H1 (cell line): ENCODE data around the gene DNAJB7. TPM values are rescaled to one million over a fixed set of nuclear protein-coding genes. Genes with fewer than 3 reads are reported as not detected.

ENCODE experiments used
- CTCF ChIA-PET: fragments of 300-600 bp; sonication (Branson Sonifier 250); formaldehyde crosslinking; loops from one replicate; lab custom pipeline; 2021; ENCODE audit not compliant: partially characterized antibody; lab: Charles Lee
- POLR2A ChIA-PET: fragments of 300-600 bp; sonication (Branson Sonifier 250); formaldehyde crosslinking; loops from one replicate; lab custom pipeline; 2021; ENCODE audit warnings: inconsistent platforms; ENCODE audit not compliant: partially characterized antibody; lab: Charles Lee
- DNase-seq, 2 experiments: peaks; one replicate each; pipeline versions ENCODE4 v3.0.0 to v3.0.0-alpha.2; 2010 to 2022; ENCODE audit warnings: low spot score in 2 of 2, low read depth in 1 of 2, mixed read lengths in 1 of 2
- FAIRE-seq: peaks from 2 replicates; lab custom pipeline; 2011; peaks lifted over from hg19 to GRCh38; lab: Jason Lieb, UNC
- H2AFZ ChIP-seq: 2 replicates; pipeline ENCODE4 v1.8.1; 2012; ENCODE audit warnings: low read length, inconsistent platforms
- H2AK5ac ChIP-seq: 2 replicates; pipeline ENCODE4 v1.6.1; 2013; ENCODE audit warnings: low read depth, low read length
- H2BK120ac ChIP-seq: replicated peaks from 2 replicates; pipeline ENCODE3; 2013; ENCODE audit warnings: low read depth, low read length, inconsistent platforms
- H2BK12ac ChIP-seq: 2 replicates; pipeline ENCODE4 v1.6.1; 2013; ENCODE audit warnings: low read depth, low read length
- H2BK15ac ChIP-seq: 2 replicates; pipeline ENCODE4 v1.6.1; 2013; ENCODE audit warnings: low read length
- H2BK20ac ChIP-seq: 2 replicates; pipeline ENCODE4 v1.6.1; 2013; ENCODE audit warnings: low read length
- H2BK5ac ChIP-seq: 2 replicates; pipeline ENCODE4 v1.6.1; 2013; ENCODE audit warnings: low read depth, low read length
- H3K14ac ChIP-seq: 2 replicates; pipeline ENCODE4 v1.6.1; 2013; ENCODE audit warnings: inconsistent platforms; ENCODE audit not compliant: insufficient read length
- H3K18ac ChIP-seq: 2 replicates; pipeline ENCODE4 v1.6.1; 2013; ENCODE audit warnings: low read length; ENCODE audit errors: extremely low read depth
- H3K23ac ChIP-seq: 2 replicates; pipeline ENCODE4 v1.6.1; 2013; ENCODE audit warnings: inconsistent platforms; ENCODE audit not compliant: insufficient read length
- H3K23me2 ChIP-seq: 2 replicates; pipeline ENCODE4 v1.6.1; 2013; ENCODE audit warnings: low read depth, low read length
- H3K27ac ChIP-seq: 2 replicates; pipeline ENCODE4 v1.6.1; 2011; ENCODE audit warnings: low read depth, low read length, inconsistent platforms
- H3K27me3 ChIP-seq, 4 experiments: replicated peaks in 1 of 4; 1 replicate in 1 of 4; 2 replicates in 3 of 4; pipeline versions ENCODE4 v1.6.1 to v1.8.1; 2011 to 2013; ENCODE audit warnings: low read length in 3 of 4, mild to moderate bottlenecking in 3 of 4, inconsistent platforms in 2 of 4, mixed read lengths in 2 of 4, moderate library complexity in 1 of 4; ENCODE audit not compliant: control insufficient read depth in 3 of 4, insufficient read depth in 3 of 4; ENCODE audit errors: extremely low read depth in 1 of 4
- H3K36me3 ChIP-seq, 4 experiments: 2 replicates each; pipeline versions ENCODE4 v1.6.1 to v1.8.1; 2011 to 2013; ENCODE audit warnings: mild to moderate bottlenecking in 4 of 4, low read length in 3 of 4, moderate library complexity in 2 of 4, control low read depth in 1 of 4, inconsistent platforms in 1 of 4; ENCODE audit not compliant: insufficient read depth in 4 of 4, control insufficient read depth in 2 of 4
- H3K4ac ChIP-seq: replicated peaks from 2 replicates; pipeline ENCODE3; 2013; ENCODE audit warnings: low read length, low read depth, mixed read lengths, inconsistent platforms; ENCODE audit not compliant: insufficient read length
- H3K4me1 ChIP-seq, 4 experiments: replicated peaks in 1 of 4; 1 replicate in 1 of 4; 2 replicates in 3 of 4; pipeline versions ENCODE4 v1.6.1 to v1.8.1; 2011 to 2013; ENCODE audit warnings: low read length in 3 of 4, inconsistent platforms in 2 of 4, mixed read lengths in 1 of 4; ENCODE audit not compliant: insufficient read depth in 4 of 4, control insufficient read depth in 3 of 4
- H3K4me2 ChIP-seq, 2 experiments: 2 replicates each; pipeline versions ENCODE4 v1.6.1 to v1.8.1; 2011 to 2013; ENCODE audit warnings: low read depth in 2 of 2, low read length in 2 of 2, control low read depth in 1 of 2, inconsistent platforms in 1 of 2, mild to moderate bottlenecking in 1 of 2; ENCODE audit not compliant: insufficient read depth in 1 of 2
- H3K4me3 ChIP-seq, 4 experiments: fragments of 200-600, 300-600 bp in 1 of 4; sonication (generic), shearing (Covaris generic), sonication (Bioruptor Twin) in 1 of 4; 2 replicates each; pipeline versions ENCODE4 v1.5.1 to v1.8.1; 2011 to 2016; ENCODE audit warnings: low read length in 4 of 4, low read depth in 3 of 4, control low read depth in 2 of 4, inconsistent platforms in 2 of 4, mild to moderate bottlenecking in 2 of 4, mixed read lengths in 1 of 4, moderate library complexity in 1 of 4; ENCODE audit not compliant: insufficient read depth in 2 of 4; ENCODE audit errors: extremely low read depth in 1 of 4
- H3K56ac ChIP-seq: replicated peaks from 2 replicates; pipeline ENCODE3; 2013; ENCODE audit warnings: low read depth, mild to moderate bottlenecking, mixed read lengths, low read length, inconsistent platforms; ENCODE audit not compliant: insufficient read length
- H3K79me1 ChIP-seq: 2 replicates; pipeline ENCODE4 v1.6.1; 2013; ENCODE audit warnings: low read depth, low read length, control low read depth
- H3K79me2 ChIP-seq, 2 experiments: 2 replicates each; pipeline versions ENCODE4 v1.6.1 to v1.8.1; 2012 to 2013; ENCODE audit warnings: low read length in 2 of 2, mild to moderate bottlenecking in 2 of 2, inconsistent platforms in 1 of 2; ENCODE audit not compliant: insufficient read depth in 2 of 2, control insufficient read depth in 1 of 2
- H3K9ac ChIP-seq, 4 experiments: replicated peaks in 1 of 4; 1 replicate in 1 of 4; 2 replicates in 3 of 4; pipeline versions ENCODE4 v1.6.1 to v1.8.1; 2011 to 2013; ENCODE audit warnings: low read depth in 3 of 4, low read length in 3 of 4, control low read depth in 2 of 4, mild to moderate bottlenecking in 2 of 4, moderate library complexity in 2 of 4, inconsistent platforms in 1 of 4; ENCODE audit errors: extremely low read depth in 1 of 4
- H3K9me3 ChIP-seq, 2 experiments: 2 replicates each; pipeline versions ENCODE4 v1.6.1 to v1.8.1; 2012 to 2013; ENCODE audit warnings: mild to moderate bottlenecking in 2 of 2, moderate library complexity in 2 of 2, control low read depth in 1 of 2, inconsistent platforms in 1 of 2, low read depth in 1 of 2, low read length in 1 of 2, mixed read lengths in 1 of 2; ENCODE audit not compliant: insufficient read depth in 2 of 2
- H4K20me1 ChIP-seq, 2 experiments: replicated peaks in 1 of 2; 2 replicates each; pipeline versions ENCODE3 to v1.8.1; 2011 to 2013; ENCODE audit warnings: inconsistent platforms in 2 of 2, low read length in 2 of 2, mild to moderate bottlenecking in 1 of 2; ENCODE audit not compliant: insufficient read depth in 2 of 2, control insufficient read depth in 1 of 2
- H4K5ac ChIP-seq: 2 replicates; pipeline ENCODE4 v1.6.1; 2013; ENCODE audit warnings: low read length, low read depth, mixed read lengths, inconsistent platforms; ENCODE audit not compliant: insufficient read length
- H4K8ac ChIP-seq: 2 replicates; pipeline ENCODE4 v1.8.0; 2013; ENCODE audit warnings: mild to moderate bottlenecking, moderate library complexity, low read length, inconsistent platforms; ENCODE audit not compliant: insufficient read depth; ENCODE audit errors: extremely low read depth
- H4K91ac ChIP-seq: replicated peaks from 2 replicates; pipeline ENCODE3; 2013; ENCODE audit warnings: low read length, mixed read lengths, inconsistent platforms; ENCODE audit not compliant: insufficient read length
- NRF1 ChIP-seq: IDR thresholded peaks from 2 replicates; pipeline ENCODE4 v1.6.1; 2011; ENCODE audit warnings: mild to moderate bottlenecking, low read depth, low read length, improper control_type of control experiment
- RXRA ChIP-seq: IDR thresholded peaks from 2 replicates; pipeline ENCODE4 v1.6.1; 2011; ENCODE audit warnings: low read depth, mild to moderate bottlenecking, low read length, moderate library complexity; ENCODE audit not compliant: insufficient read depth
- WGBS, 2 experiments: shearing (Covaris generic) in 1 of 2; methylation state at CpG; one replicate each; pipeline versions ENCODE4 v1.1.6 to v1.1.7; 2013 to 2015; ENCODE audit warnings: low lambda C conversion rate in 2 of 2, mixed read lengths in 2 of 2, inconsistent platforms in 1 of 2, low coverage in 1 of 2, missing lambda C conversion rate in 1 of 2; ENCODE audit not compliant: insufficient replicate concordance in 2 of 2, insufficient coverage in 1 of 2, insufficient read length in 1 of 2; ENCODE audit errors: extremely low coverage in 1 of 2, missing lambda C conversion rate in 1 of 2; 5-methylcytosine and 5-hydroxymethylcytosine counted together
- polyA plus RNA-seq, 7 experiments: library from polyadenylated mRNA; depleted of rRNA in 3 of 7; stranded (reverse) in 5 of 7; unstranded in 2 of 7; fragments of >200 nt in 5 of 7; fragments of 200-250 nt in 2 of 7; gene quantifications; 1 replicate in 5 of 7; 2 replicates in 1 of 7; 4 replicates in 1 of 7; pipeline versions ENCODE4 v1.2.1 to v1.2.3, GENCODE V29; 2011 to 2013; ENCODE audit warnings: missing spikeins in 2 of 7, mixed read lengths in 2 of 7
- total RNA-seq: library from RNA; stranded (reverse); fragmentation: NEBNext Ultra II Directional; extraction: Animal tissue kit (Norgen Biotek cat#: 25700); gene quantifications from 2 replicates; pipeline ENCODE4 v1.2.1, GENCODE V29; 2021

Gene DNAJB7
- total and polyA plus RNA-seq, 2 of the 8 experiments (the other 6 are each of a cell fraction or from before 2014, with no cell fraction given): not detected

GRCh38 chr22:40855071-40855978 lies 6.6 kb downstream of the DNAJB7 start:
- no peak overlapping the region for H2BK15ac ChIP-seq
- H3K9me3 ChIP-seq: no peaks in the 10 kb centered on the region
- H3K36me3 ChIP-seq: peaks cover 0 to 10% (median 0%) of the 10 kb centered on the region in 4 experiments; a peak in 3 of 8 replicates
- H2BK5ac ChIP-seq: no peak overlapping the region
- H2AFZ ChIP-seq: no peak overlapping the region
- H3K9ac ChIP-seq: peak overlapping the region; percentile 58 to 99 (median 92); a peak in 6 of 7 replicates
- H3K23me2 ChIP-seq: peaks cover 8% of the 10 kb centered on the region
- H3K18ac ChIP-seq: no peak overlapping the region
- ChIA-PET POLR2A (interaction anchor here (0.6 to 4.9 kb wide), 9 partner anchors 9 to 147 kb away, joined by 3 to 24 read pairs (median 4); no protein-coding TSS in a partner anchor), CTCF (interaction anchor here (1.0 to 1.5 kb wide), 2 partner anchors 37 to 172 kb away, joined by 3 read pairs; partner anchors contain the start of gene SLC25A17)
- TF ChIP-seq NRF1 (peak; percentile 2; the same call in 1 of the 2 replicates), RXRA (no peak)
- no peaks in the 10 kb centered on the region; the same call in 1 of the 2 replicates for H3K79me1 ChIP-seq
- H2BK12ac ChIP-seq: no peak overlapping the region; the same call in 1 of the 2 replicates
- no peaks in the 10 kb centered on the region for H3K27me3 ChIP-seq
- no peak overlapping the region for H4K91ac ChIP-seq
- no peak overlapping the region for H3K4ac ChIP-seq
- peaks cover 2 to 8% of the 10 kb centered on the region in 2 experiments for H4K20me1 ChIP-seq
- peak overlapping the region; percentile 68 to 79 for H3K4me2 ChIP-seq
- H3K23ac ChIP-seq: no peak overlapping the region
- H2BK120ac ChIP-seq: no peak overlapping the region
- no peak overlapping the region for H4K8ac ChIP-seq
- peaks cover 0 to 6% (median 0%) of the 10 kb centered on the region in 4 experiments; a peak in 2 of 7 replicates for H3K4me1 ChIP-seq
- no peak overlapping the region for H3K56ac ChIP-seq
- no peak overlapping the region for H4K5ac ChIP-seq
- H3K79me2 ChIP-seq: peaks cover 40 to 91% of the 10 kb centered on the region in 2 experiments
- 60% methylated on average over 20 of the region's 20 CpGs; no CpG with 5 or more reads in 1 of the 2 experiments for WGBS, 2 experiments
- peak overlapping the region; percentile 98 to 99 (median 98) for H3K4me3 ChIP-seq
- H2BK20ac ChIP-seq: no peak overlapping the region
- DNase-seq (no peak), FAIRE-seq (no peak)
- H3K27ac ChIP-seq: peak overlapping the region; percentile 98; the same call in 1 of the 2 replicates
- H2AK5ac ChIP-seq: no peak overlapping the region
- H3K14ac ChIP-seq: no peak overlapping the region
